Measurements from ENCODE around the gene PHLDA2. TPM values are rescaled to one million over a fixed set of nuclear protein-coding genes. Genes with fewer than 3 reads are reported as not detected.

PHLDA2 gene
- total RNA-seq, 1 experiment from 2014 or later = 33.7 TPM

DNA sequence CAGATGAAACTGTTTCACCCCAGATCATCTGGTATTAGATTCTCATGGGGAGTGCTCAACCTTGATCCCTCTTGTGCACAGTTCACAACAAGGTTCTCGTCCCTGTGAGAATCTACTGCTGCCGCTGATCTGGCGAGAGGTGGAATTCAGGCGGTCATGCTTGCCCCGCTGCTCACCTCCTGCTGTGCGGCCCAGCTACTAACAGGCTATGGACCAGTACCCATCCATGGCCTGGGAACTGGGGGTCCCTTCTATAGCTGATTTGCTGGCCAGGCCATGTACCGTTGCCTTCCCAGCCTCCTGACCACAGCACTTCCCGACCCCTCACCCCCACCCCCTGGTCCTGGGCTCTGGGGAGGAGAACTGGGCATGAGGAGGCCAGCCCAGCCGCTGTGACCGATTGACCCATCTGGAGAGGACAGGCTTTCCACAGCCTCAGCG lies 2.6 kb downstream of the PHLDA2 start:
- Histone ChIP-seq H3K4me3 (ENCODE audit: low read depth, low read length, poor library complexity, severe bottlenecking) (no peak overlapping the region), H3K4me1 (ENCODE audit: insufficient read depth, low read length, poor library complexity, severe bottlenecking) (peaks cover 16% of the 10 kb centered on the region), H3K27ac (ENCODE audit: low read depth, low read length, poor library complexity, severe bottlenecking) (no peak overlapping the region), H3K27me3 (replicated peaks; ENCODE audit: insufficient read depth, low read depth, low read length, poor library complexity) (no peaks in the 10 kb centered on the region), H3K36me3 (ENCODE audit: insufficient read depth, low read length, poor library complexity, severe bottlenecking) (no peaks in the 10 kb centered on the region), H3K9me3 (ENCODE audit: low read depth, low read length, poor library complexity, severe bottlenecking) (no peaks in the 10 kb centered on the region)
- DNase-seq (ENCODE audit: low spot score) = no peak
- intact Hi-C loops (cut with micrococcal nuclease; ENCODE audit: unreplicated experiment) = no loop called here
- TF ChIP-seq, protein P1, sequence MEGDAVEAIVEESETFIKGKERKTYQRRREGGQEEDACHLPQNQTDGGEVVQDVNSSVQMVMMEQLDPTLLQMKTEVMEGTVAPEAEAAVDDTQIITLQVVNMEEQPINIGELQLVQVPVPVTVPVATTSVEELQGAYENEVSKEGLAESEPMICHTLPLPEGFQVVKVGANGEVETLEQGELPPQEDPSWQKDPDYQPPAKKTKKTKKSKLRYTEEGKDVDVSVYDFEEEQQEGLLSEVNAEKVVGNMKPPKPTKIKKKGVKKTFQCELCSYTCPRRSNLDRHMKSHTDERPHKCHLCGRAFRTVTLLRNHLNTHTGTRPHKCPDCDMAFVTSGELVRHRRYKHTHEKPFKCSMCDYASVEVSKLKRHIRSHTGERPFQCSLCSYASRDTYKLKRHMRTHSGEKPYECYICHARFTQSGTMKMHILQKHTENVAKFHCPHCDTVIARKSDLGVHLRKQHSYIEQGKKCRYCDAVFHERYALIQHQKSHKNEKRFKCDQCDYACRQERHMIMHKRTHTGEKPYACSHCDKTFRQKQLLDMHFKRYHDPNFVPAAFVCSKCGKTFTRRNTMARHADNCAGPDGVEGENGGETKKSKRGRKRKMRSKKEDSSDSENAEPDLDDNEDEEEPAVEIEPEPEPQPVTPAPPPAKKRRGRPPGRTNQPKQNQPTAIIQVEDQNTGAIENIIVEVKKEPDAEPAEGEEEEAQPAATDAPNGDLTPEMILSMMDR (conservative IDR thresholded peaks at IDR 0.05; ENCODE audit: low read depth, low read length) = no peak
- TF ChIP-seq EZH2 (IDR thresholded peaks at IDR 0.05; ENCODE audit: borderline replicate concordance, low read depth, low read length, poor library complexity, severe bottlenecking) = no peak
- BruUV-seq (replicated peaks) = no TSS peak
- ChIA-PET CTCF (no interaction called here), POLR2A (ENCODE audit: low non-redundant PET) (no interaction called here)

DNA sequence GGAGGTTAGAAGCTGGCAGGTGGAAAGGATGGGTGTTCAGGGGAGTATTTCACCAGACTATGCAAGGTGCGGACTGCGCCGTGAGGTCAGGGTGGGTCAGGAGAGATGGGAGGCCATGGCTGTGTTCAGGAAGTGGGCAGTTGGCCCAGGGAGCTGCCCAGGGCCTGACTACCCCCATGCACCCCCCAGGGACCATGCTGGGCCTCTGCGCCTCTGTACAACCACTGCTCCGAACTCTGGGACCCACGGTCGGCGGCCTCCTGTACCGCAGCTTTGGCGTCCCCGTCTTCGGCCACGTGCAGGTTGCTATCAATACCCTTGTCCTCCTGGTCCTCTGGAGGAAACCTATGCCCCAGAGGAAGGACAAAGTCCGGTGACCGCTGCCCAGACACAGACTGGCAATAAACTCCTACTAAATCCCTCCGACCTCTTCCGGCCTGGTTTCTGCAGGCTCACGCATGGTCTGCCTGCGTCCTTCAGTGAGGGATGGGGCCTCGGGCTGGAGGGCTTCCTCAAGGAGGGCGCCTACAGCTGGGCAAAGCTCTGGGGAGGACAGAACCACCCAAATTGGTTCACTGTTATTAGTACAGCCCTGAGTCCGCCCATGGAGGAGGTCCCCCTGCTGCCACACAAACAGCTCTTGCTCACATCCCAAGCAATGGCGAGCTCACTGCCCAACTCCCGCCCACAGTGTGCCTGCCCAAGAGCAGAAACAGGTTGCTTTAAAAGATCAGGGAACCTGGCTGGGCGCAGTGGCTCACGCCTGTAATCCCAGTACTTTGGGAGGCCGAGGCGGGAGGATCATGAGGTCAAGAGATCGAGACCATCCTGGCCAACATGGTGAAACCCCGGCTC lies 4.2 kb downstream of the PHLDA2 start:
- H3K27ac ChIP-seq (ENCODE audit: low read depth, low read length, poor library complexity, severe bottlenecking) = no peak overlapping the region
- TF ChIP-seq EZH2 (IDR thresholded peaks at IDR 0.05; ENCODE audit: borderline replicate concordance, low read depth, low read length, poor library complexity, severe bottlenecking) = no peak
- TF ChIP-seq, protein P1 (conservative IDR thresholded peaks at IDR 0.05; ENCODE audit: low read depth, low read length) = no peak
- no peaks in the 10 kb centered on the region for H3K27me3 ChIP-seq (replicated peaks; ENCODE audit: insufficient read depth, low read depth, low read length, poor library complexity)
- BruUV-seq (replicated peaks) = no TSS peak
- intact Hi-C loops (cut with micrococcal nuclease; ENCODE audit: unreplicated experiment) = no loop called here
- ChIA-PET CTCF (no interaction called here), POLR2A (ENCODE audit: low non-redundant PET) (no interaction called here)
- peaks cover 11% of the 10 kb centered on the region for H3K4me1 ChIP-seq (ENCODE audit: insufficient read depth, low read length, poor library complexity, severe bottlenecking)
- no peak for DNase-seq (ENCODE audit: low spot score)
- H3K9me3 ChIP-seq (ENCODE audit: low read depth, low read length, poor library complexity, severe bottlenecking) = no peaks in the 10 kb centered on the region
- no peaks in the 10 kb centered on the region for H3K36me3 ChIP-seq (ENCODE audit: insufficient read depth, low read length, poor library complexity, severe bottlenecking)
- H3K4me3 ChIP-seq (ENCODE audit: low read depth, low read length, poor library complexity, severe bottlenecking) = no peak overlapping the region

DNA sequence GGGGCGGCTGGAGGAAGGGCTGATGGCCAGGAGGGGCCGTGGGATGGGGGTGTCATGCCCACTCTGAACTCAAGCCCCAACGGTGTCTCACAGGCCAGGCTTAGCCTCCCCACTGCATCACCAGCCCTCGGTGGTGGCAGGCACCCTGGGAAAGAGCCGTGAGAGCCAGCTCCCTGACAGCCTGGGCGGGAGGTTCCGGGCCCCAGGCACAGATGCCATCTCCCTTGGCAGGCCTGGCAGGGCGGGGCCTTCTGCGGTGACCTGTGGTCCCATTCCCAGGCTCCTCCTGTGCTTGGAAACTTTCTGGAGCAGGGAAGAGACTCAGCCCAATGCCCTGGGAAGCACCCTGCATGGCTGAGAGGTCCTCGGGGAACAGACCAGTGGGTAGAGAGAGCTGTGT lies 4.8 kb downstream of the PHLDA2 start:
- TF ChIP-seq, protein P1 (conservative IDR thresholded peaks at IDR 0.05; ENCODE audit: low read depth, low read length) = no peak
- no peak for TF ChIP-seq EZH2 (IDR thresholded peaks at IDR 0.05; ENCODE audit: borderline replicate concordance, low read depth, low read length, poor library complexity, severe bottlenecking)
- no peak for DNase-seq (ENCODE audit: low spot score)
- peaks cover 6% of the 10 kb centered on the region for H3K4me1 ChIP-seq (ENCODE audit: insufficient read depth, low read length, poor library complexity, severe bottlenecking)
- intact Hi-C loops (cut with micrococcal nuclease; ENCODE audit: unreplicated experiment) = no loop called here
- H3K27me3 ChIP-seq (replicated peaks; ENCODE audit: insufficient read depth, low read depth, low read length, poor library complexity) = no peaks in the 10 kb centered on the region
- no peak overlapping the region for H3K4me3 ChIP-seq (ENCODE audit: low read depth, low read length, poor library complexity, severe bottlenecking)
- no peaks in the 10 kb centered on the region for H3K9me3 ChIP-seq (ENCODE audit: low read depth, low read length, poor library complexity, severe bottlenecking)
- H3K36me3 ChIP-seq (ENCODE audit: insufficient read depth, low read length, poor library complexity, severe bottlenecking) = no peaks in the 10 kb centered on the region
- ChIA-PET CTCF (no interaction called here), POLR2A (ENCODE audit: low non-redundant PET) (no interaction called here)
- no peak overlapping the region for H3K27ac ChIP-seq (ENCODE audit: low read depth, low read length, poor library complexity, severe bottlenecking)
- no TSS peak for BruUV-seq (replicated peaks)

Data from A673 (cell line).